Immature natural killer cell (primary cell): Measurements from ENCODE around the gene RUNDC3A. TPM values are rescaled to one million over a fixed set of nuclear protein-coding genes. Genes with fewer than 3 reads are reported as not detected.

Source experiments
- polyA plus RNA-seq, 3 donors: library from polyadenylated mRNA; unstranded; fragments of 300-500 nt; fragmentation: Illumina TruSeq; gene quantifications; one replicate each; pipeline ENCODE4 v1.2.3, GENCODE V29; 2021

RUNDC3A gene
- polyA plus RNA-seq, 3 donors from 2014 or later, result not detected

Other genes with a start within 250 kb of the RUNDC3A start
- gene LSM12, start 241.9 kb upstream of the RUNDC3A start, polyA plus RNA-seq, result 10 to 100 TPM; 56.5 to 82.6 (median 77.9) TPM
- 10 to 100 TPM; 30.9 to 41.6 (median 31.5) TPM for gene G6PC3, start 237.9 kb upstream of the RUNDC3A start, polyA plus RNA-seq
- 10 to 100 TPM; 12.0 to 28.7 (median 20.3) TPM for gene HDAC5, start 185.0 kb upstream of the RUNDC3A start, polyA plus RNA-seq
- gene HROB, start 166.7 kb upstream of the RUNDC3A start, polyA plus RNA-seq, result 1 to 10 TPM in 1 of 3 donors, under 1 TPM in 1, not detected in 1; 0.22 to 1.0 TPM
- under 1 TPM in 1 of 3 donors, not detected in 2; 0.27 TPM for gene ASB16, start 137.9 kb upstream of the RUNDC3A start, polyA plus RNA-seq
- 10 to 100 TPM; 20.2 to 32.8 (median 26.5) TPM for gene TMUB2, start 121.6 kb upstream of the RUNDC3A start, polyA plus RNA-seq
- gene ATXN7L3, start 108.7 kb upstream of the RUNDC3A start, polyA plus RNA-seq, result 10 to 100 TPM in 1 of 3 donors, 1 to 10 TPM in 2; 5.1 to 11.9 (median 6.8) TPM
- gene UBTF, start 88.9 kb upstream of the RUNDC3A start, polyA plus RNA-seq, result 10 to 100 TPM in 2 of 3 donors, 1 to 10 TPM in 1; 7.2 to 68.8 (median 21.6) TPM
- gene SLC4A1, start 40.5 kb upstream of the RUNDC3A start, polyA plus RNA-seq, result under 1 TPM in 1 of 3 donors, not detected in 2; 0.23 TPM
- 100 to 1,000 TPM; 125 to 158 (median 127) TPM for gene SLC25A39, start 16.2 kb downstream of the RUNDC3A start, polyA plus RNA-seq
- gene GRN, start 36.7 kb downstream of the RUNDC3A start, polyA plus RNA-seq, result 100 to 1,000 TPM in 1 of 3 donors, 10 to 100 TPM in 2; 50.9 to 103 (median 73.3) TPM
- gene FAM171A2, start 55.3 kb downstream of the RUNDC3A start, polyA plus RNA-seq, result under 1 TPM in 1 of 3 donors, not detected in 2; 0.07 TPM
- gene ITGA2B, start 81.0 kb downstream of the RUNDC3A start, polyA plus RNA-seq, result 1 to 10 TPM; 1.9 to 9.3 (median 2.8) TPM
- gene GPATCH8, start 194.8 kb downstream of the RUNDC3A start, polyA plus RNA-seq, result 100 to 1,000 TPM in 1 of 3 donors, 10 to 100 TPM in 2; 15.5 to 101 (median 22.1) TPM
- gene FZD2, start 248.9 kb downstream of the RUNDC3A start, polyA plus RNA-seq, result 1 to 10 TPM in 1 of 3 donors, under 1 TPM in 2; 0.56 to 3.3 (median 0.97) TPM